H1 (cell line): Measurements from ENCODE around the gene TMEM178B. TPM values are rescaled to one million over a fixed set of nuclear protein-coding genes. Genes with fewer than 3 reads are reported as not detected.
"Not testable (repeated sequence)": the region's sequence is repeated elsewhere in the genome, so short reads cannot be mapped to it uniquely, and the experiment has no call there.

ENCODE experiments used
- CTCF ChIA-PET: fragments of 300-600 bp; sonication (Branson Sonifier 250); formaldehyde crosslinking; loops from one replicate; lab custom pipeline; 2021; ENCODE audit not compliant: partially characterized antibody; lab: Charles Lee
- POLR2A ChIA-PET: fragments of 300-600 bp; sonication (Branson Sonifier 250); formaldehyde crosslinking; loops from one replicate; lab custom pipeline; 2021; ENCODE audit warnings: inconsistent platforms; ENCODE audit not compliant: partially characterized antibody; lab: Charles Lee
- DNase-seq, 2 experiments: peaks; one replicate each; pipeline versions ENCODE4 v3.0.0 to v3.0.0-alpha.2; 2010 to 2022; ENCODE audit warnings: low spot score in 2 of 2, low read depth in 1 of 2, mixed read lengths in 1 of 2
- FAIRE-seq: peaks from 2 replicates; lab custom pipeline; 2011; peaks lifted over from hg19 to GRCh38; lab: Jason Lieb, UNC
- H2AFZ ChIP-seq: 2 replicates; pipeline ENCODE4 v1.8.1; 2012; ENCODE audit warnings: low read length, inconsistent platforms
- H2AK5ac ChIP-seq: 2 replicates; pipeline ENCODE4 v1.6.1; 2013; ENCODE audit warnings: low read depth, low read length
- H2BK120ac ChIP-seq: replicated peaks from 2 replicates; pipeline ENCODE3; 2013; ENCODE audit warnings: low read depth, low read length, inconsistent platforms
- H2BK12ac ChIP-seq: 2 replicates; pipeline ENCODE4 v1.6.1; 2013; ENCODE audit warnings: low read depth, low read length
- H2BK15ac ChIP-seq: 2 replicates; pipeline ENCODE4 v1.6.1; 2013; ENCODE audit warnings: low read length
- H2BK20ac ChIP-seq: 2 replicates; pipeline ENCODE4 v1.6.1; 2013; ENCODE audit warnings: low read length
- H2BK5ac ChIP-seq: 2 replicates; pipeline ENCODE4 v1.6.1; 2013; ENCODE audit warnings: low read depth, low read length
- H3K14ac ChIP-seq: 2 replicates; pipeline ENCODE4 v1.6.1; 2013; ENCODE audit warnings: inconsistent platforms; ENCODE audit not compliant: insufficient read length
- H3K18ac ChIP-seq: 2 replicates; pipeline ENCODE4 v1.6.1; 2013; ENCODE audit warnings: low read length; ENCODE audit errors: extremely low read depth
- H3K23ac ChIP-seq: 2 replicates; pipeline ENCODE4 v1.6.1; 2013; ENCODE audit warnings: inconsistent platforms; ENCODE audit not compliant: insufficient read length
- H3K23me2 ChIP-seq: 2 replicates; pipeline ENCODE4 v1.6.1; 2013; ENCODE audit warnings: low read depth, low read length
- H3K27ac ChIP-seq: 2 replicates; pipeline ENCODE4 v1.6.1; 2011; ENCODE audit warnings: low read depth, low read length, inconsistent platforms
- H3K27me3 ChIP-seq, 4 experiments: replicated peaks in 1 of 4; 1 replicate in 1 of 4; 2 replicates in 3 of 4; pipeline versions ENCODE4 v1.6.1 to v1.8.1; 2011 to 2013; ENCODE audit warnings: low read length in 3 of 4, mild to moderate bottlenecking in 3 of 4, inconsistent platforms in 2 of 4, mixed read lengths in 2 of 4, moderate library complexity in 1 of 4; ENCODE audit not compliant: control insufficient read depth in 3 of 4, insufficient read depth in 3 of 4; ENCODE audit errors: extremely low read depth in 1 of 4
- H3K36me3 ChIP-seq, 4 experiments: 2 replicates each; pipeline versions ENCODE4 v1.6.1 to v1.8.1; 2011 to 2013; ENCODE audit warnings: mild to moderate bottlenecking in 4 of 4, low read length in 3 of 4, moderate library complexity in 2 of 4, control low read depth in 1 of 4, inconsistent platforms in 1 of 4; ENCODE audit not compliant: insufficient read depth in 4 of 4, control insufficient read depth in 2 of 4
- H3K4ac ChIP-seq: replicated peaks from 2 replicates; pipeline ENCODE3; 2013; ENCODE audit warnings: low read length, low read depth, mixed read lengths, inconsistent platforms; ENCODE audit not compliant: insufficient read length
- H3K4me1 ChIP-seq, 4 experiments: replicated peaks in 1 of 4; 1 replicate in 1 of 4; 2 replicates in 3 of 4; pipeline versions ENCODE4 v1.6.1 to v1.8.1; 2011 to 2013; ENCODE audit warnings: low read length in 3 of 4, inconsistent platforms in 2 of 4, mixed read lengths in 1 of 4; ENCODE audit not compliant: insufficient read depth in 4 of 4, control insufficient read depth in 3 of 4
- H3K4me2 ChIP-seq, 2 experiments: 2 replicates each; pipeline versions ENCODE4 v1.6.1 to v1.8.1; 2011 to 2013; ENCODE audit warnings: low read depth in 2 of 2, low read length in 2 of 2, control low read depth in 1 of 2, inconsistent platforms in 1 of 2, mild to moderate bottlenecking in 1 of 2; ENCODE audit not compliant: insufficient read depth in 1 of 2
- H3K4me3 ChIP-seq, 4 experiments: fragments of 200-600, 300-600 bp in 1 of 4; sonication (generic), shearing (Covaris generic), sonication (Bioruptor Twin) in 1 of 4; 2 replicates each; pipeline versions ENCODE4 v1.5.1 to v1.8.1; 2011 to 2016; ENCODE audit warnings: low read length in 4 of 4, low read depth in 3 of 4, control low read depth in 2 of 4, inconsistent platforms in 2 of 4, mild to moderate bottlenecking in 2 of 4, mixed read lengths in 1 of 4, moderate library complexity in 1 of 4; ENCODE audit not compliant: insufficient read depth in 2 of 4; ENCODE audit errors: extremely low read depth in 1 of 4
- H3K56ac ChIP-seq: replicated peaks from 2 replicates; pipeline ENCODE3; 2013; ENCODE audit warnings: low read depth, mild to moderate bottlenecking, mixed read lengths, low read length, inconsistent platforms; ENCODE audit not compliant: insufficient read length
- H3K79me1 ChIP-seq: 2 replicates; pipeline ENCODE4 v1.6.1; 2013; ENCODE audit warnings: low read depth, low read length, control low read depth
- H3K79me2 ChIP-seq, 2 experiments: 2 replicates each; pipeline versions ENCODE4 v1.6.1 to v1.8.1; 2012 to 2013; ENCODE audit warnings: low read length in 2 of 2, mild to moderate bottlenecking in 2 of 2, inconsistent platforms in 1 of 2; ENCODE audit not compliant: insufficient read depth in 2 of 2, control insufficient read depth in 1 of 2
- H3K9ac ChIP-seq, 4 experiments: replicated peaks in 1 of 4; 1 replicate in 1 of 4; 2 replicates in 3 of 4; pipeline versions ENCODE4 v1.6.1 to v1.8.1; 2011 to 2013; ENCODE audit warnings: low read depth in 3 of 4, low read length in 3 of 4, control low read depth in 2 of 4, mild to moderate bottlenecking in 2 of 4, moderate library complexity in 2 of 4, inconsistent platforms in 1 of 4; ENCODE audit errors: extremely low read depth in 1 of 4
- H3K9me3 ChIP-seq, 2 experiments: 2 replicates each; pipeline versions ENCODE4 v1.6.1 to v1.8.1; 2012 to 2013; ENCODE audit warnings: mild to moderate bottlenecking in 2 of 2, moderate library complexity in 2 of 2, control low read depth in 1 of 2, inconsistent platforms in 1 of 2, low read depth in 1 of 2, low read length in 1 of 2, mixed read lengths in 1 of 2; ENCODE audit not compliant: insufficient read depth in 2 of 2
- H4K20me1 ChIP-seq, 2 experiments: replicated peaks in 1 of 2; 2 replicates each; pipeline versions ENCODE3 to v1.8.1; 2011 to 2013; ENCODE audit warnings: inconsistent platforms in 2 of 2, low read length in 2 of 2, mild to moderate bottlenecking in 1 of 2; ENCODE audit not compliant: insufficient read depth in 2 of 2, control insufficient read depth in 1 of 2
- H4K5ac ChIP-seq: 2 replicates; pipeline ENCODE4 v1.6.1; 2013; ENCODE audit warnings: low read length, low read depth, mixed read lengths, inconsistent platforms; ENCODE audit not compliant: insufficient read length
- H4K8ac ChIP-seq: 2 replicates; pipeline ENCODE4 v1.8.0; 2013; ENCODE audit warnings: mild to moderate bottlenecking, moderate library complexity, low read length, inconsistent platforms; ENCODE audit not compliant: insufficient read depth; ENCODE audit errors: extremely low read depth
- H4K91ac ChIP-seq: replicated peaks from 2 replicates; pipeline ENCODE3; 2013; ENCODE audit warnings: low read length, mixed read lengths, inconsistent platforms; ENCODE audit not compliant: insufficient read length
- WGBS, 2 experiments: shearing (Covaris generic) in 1 of 2; methylation state at CpG; one replicate each; pipeline versions ENCODE4 v1.1.6 to v1.1.7; 2013 to 2015; ENCODE audit warnings: low lambda C conversion rate in 2 of 2, mixed read lengths in 2 of 2, inconsistent platforms in 1 of 2, low coverage in 1 of 2, missing lambda C conversion rate in 1 of 2; ENCODE audit not compliant: insufficient replicate concordance in 2 of 2, insufficient coverage in 1 of 2, insufficient read length in 1 of 2; ENCODE audit errors: extremely low coverage in 1 of 2, missing lambda C conversion rate in 1 of 2; 5-methylcytosine and 5-hydroxymethylcytosine counted together
- polyA plus RNA-seq, 7 experiments: library from polyadenylated mRNA; depleted of rRNA in 3 of 7; stranded (reverse) in 5 of 7; unstranded in 2 of 7; fragments of >200 nt in 5 of 7; fragments of 200-250 nt in 2 of 7; gene quantifications; 1 replicate in 5 of 7; 2 replicates in 1 of 7; 4 replicates in 1 of 7; pipeline versions ENCODE4 v1.2.1 to v1.2.3, GENCODE V29; 2011 to 2013; ENCODE audit warnings: missing spikeins in 2 of 7, mixed read lengths in 2 of 7
- total RNA-seq: library from RNA; stranded (reverse); fragmentation: NEBNext Ultra II Directional; extraction: Animal tissue kit (Norgen Biotek cat#: 25700); gene quantifications from 2 replicates; pipeline ENCODE4 v1.2.1, GENCODE V29; 2021

The TMEM178B gene
- total and polyA plus RNA-seq, 2 of the 8 experiments (the other 6 are each of a cell fraction or from before 2014, with no cell fraction given) = 5.3 to 18.1 TPM

GRCh38 chr7:141195722-141196121, 121.9 kb downstream of the TMEM178B start:
- H2BK5ac ChIP-seq, H3K23me2 ChIP-seq, H3K27ac ChIP-seq, H3K56ac ChIP-seq, H3K9me3 ChIP-seq, H3K4ac ChIP-seq, H2AFZ ChIP-seq, H3K4me3 ChIP-seq, H4K91ac ChIP-seq, H3K14ac ChIP-seq, H2BK20ac ChIP-seq, CTCF ChIA-PET, H4K20me1 ChIP-seq, H3K4me2 ChIP-seq, H3K18ac ChIP-seq, H3K36me3 ChIP-seq, H3K9ac ChIP-seq, DNase-seq, H3K23ac ChIP-seq, H2AK5ac ChIP-seq, H3K4me1 ChIP-seq, H3K79me2 ChIP-seq, H4K5ac ChIP-seq, H4K8ac ChIP-seq, FAIRE-seq, H2BK120ac ChIP-seq, H2BK15ac ChIP-seq, H3K79me1 ChIP-seq, POLR2A ChIA-PET, H3K27me3 ChIP-seq, H2BK12ac ChIP-seq: not testable (repeated sequence)
- 83% methylated on average over 4 of the region's 4 CpGs; no CpG with 5 or more reads in 1 of the 2 experiments for WGBS, 2 experiments
